Osteoblast (primary cell): ENCODE measurements around the gene MTR. TPM values are rescaled to one million over a fixed set of nuclear protein-coding genes. Genes with fewer than 3 reads are reported as not detected.
A peak's percentile ranks its signal among the peaks of the same experiment; 100 is the strongest.
"Not testable (repeated sequence)": the region's sequence is repeated elsewhere in the genome, so short reads cannot be mapped to it uniquely, and the experiment has no call there.

ENCODE experiments used
- DNase-seq: peaks from one replicate; pipeline ENCODE4 v3.0.0; 2011; ENCODE audit warnings: low spot score, mixed read lengths; ENCODE audit not compliant: insufficient read length; ENCODE audit errors: missing footprints
- H2AFZ ChIP-seq: 2 replicates; pipeline ENCODE4 v1.6.0; 2011; ENCODE audit warnings: mild to moderate bottlenecking, low read length
- H3K27ac ChIP-seq: 2 replicates; pipeline ENCODE4 v1.5.1; 2011; ENCODE audit warnings: mild to moderate bottlenecking, low read depth, low read length, moderate library complexity
- H3K27me3 ChIP-seq: 2 replicates; pipeline ENCODE4 v1.6.0; 2012; ENCODE audit warnings: mild to moderate bottlenecking, control low read depth, inconsistent platforms, low read length, moderate library complexity; ENCODE audit not compliant: insufficient read depth
- H3K36me3 ChIP-seq: 2 replicates; pipeline ENCODE4 v1.5.1; 2011; ENCODE audit warnings: mild to moderate bottlenecking, low read length, control low read depth, moderate library complexity; ENCODE audit not compliant: insufficient read depth
- H3K4me1 ChIP-seq: 2 replicates; pipeline ENCODE4 v1.5.1; 2011; ENCODE audit warnings: mild to moderate bottlenecking, low read length, control low read depth, moderate library complexity; ENCODE audit not compliant: insufficient read depth
- H3K4me2 ChIP-seq: 2 replicates; pipeline ENCODE4 v1.6.0; 2011; ENCODE audit warnings: mild to moderate bottlenecking, low read length; ENCODE audit not compliant: insufficient read depth
- H3K4me3 ChIP-seq: fragments of 200-600 bp; sonication (generic); 3 replicates; pipeline ENCODE4 v1.5.1; 2012; ENCODE audit warnings: mild to moderate bottlenecking, low read length, inconsistent platforms; ENCODE audit not compliant: insufficient read depth
- H3K79me2 ChIP-seq: 2 replicates; pipeline ENCODE4 v1.6.0; 2012; ENCODE audit warnings: mild to moderate bottlenecking, low read length, control low read depth, inconsistent platforms; ENCODE audit not compliant: insufficient read depth
- H3K9me3 ChIP-seq: 2 replicates; pipeline ENCODE4 v1.5.1; 2011; ENCODE audit warnings: low read depth, low read length, control low read depth
- H4K20me1 ChIP-seq: 2 replicates; pipeline ENCODE4 v1.6.0; 2012; ENCODE audit warnings: mild to moderate bottlenecking, low read length, control low read depth; ENCODE audit not compliant: insufficient read depth
- total RNA-seq: library from RNA; depleted of rRNA; stranded (reverse); fragments of >200 nt; gene quantifications from 2 replicates; pipeline ENCODE4 v1.2.3, GENCODE V29; 2012
- TF ChIP-seq, protein P1 (sequence below): IDR thresholded peaks from 2 replicates; pipeline ENCODE4 v1.5.1; 2011; ENCODE audit warnings: mild to moderate bottlenecking, low read depth, low read length, moderate library complexity; ENCODE audit errors: extremely low read depth

MTR gene
- total RNA-seq, 1 donor: 30.0 TPM

DNA sequence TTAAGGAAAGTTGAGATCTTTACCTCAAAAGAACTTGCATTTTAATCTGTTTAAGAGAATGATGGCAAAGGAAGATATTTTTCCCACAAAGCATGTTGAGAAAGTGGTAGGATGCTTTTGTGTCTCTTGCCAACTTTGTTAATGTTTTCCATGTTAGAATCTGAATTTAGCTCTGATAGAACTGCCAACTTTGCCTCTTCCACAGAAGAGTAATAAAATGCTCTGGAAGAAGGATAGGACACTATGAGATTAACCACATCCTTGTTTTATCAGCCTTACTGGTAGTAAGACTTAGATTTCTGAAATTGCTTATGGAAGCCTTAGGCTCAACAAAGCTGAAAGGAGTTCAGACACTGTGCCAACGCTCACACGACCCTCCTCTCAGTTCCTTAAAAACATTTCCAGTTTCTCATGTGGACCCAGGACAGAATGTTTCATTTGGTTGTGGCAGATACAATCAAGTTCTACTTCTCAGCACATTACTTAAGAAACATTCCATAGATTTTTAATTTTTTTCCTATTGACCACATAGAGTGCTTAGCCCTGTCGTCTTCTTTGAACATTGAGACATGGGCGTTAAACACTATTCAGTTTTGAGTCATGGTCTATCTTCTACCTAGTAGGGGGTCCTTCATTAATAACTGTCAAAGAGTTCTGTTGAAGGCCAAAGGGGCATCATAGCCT, 59.0 kb downstream of the MTR start:
- TF ChIP-seq, protein P1, sequence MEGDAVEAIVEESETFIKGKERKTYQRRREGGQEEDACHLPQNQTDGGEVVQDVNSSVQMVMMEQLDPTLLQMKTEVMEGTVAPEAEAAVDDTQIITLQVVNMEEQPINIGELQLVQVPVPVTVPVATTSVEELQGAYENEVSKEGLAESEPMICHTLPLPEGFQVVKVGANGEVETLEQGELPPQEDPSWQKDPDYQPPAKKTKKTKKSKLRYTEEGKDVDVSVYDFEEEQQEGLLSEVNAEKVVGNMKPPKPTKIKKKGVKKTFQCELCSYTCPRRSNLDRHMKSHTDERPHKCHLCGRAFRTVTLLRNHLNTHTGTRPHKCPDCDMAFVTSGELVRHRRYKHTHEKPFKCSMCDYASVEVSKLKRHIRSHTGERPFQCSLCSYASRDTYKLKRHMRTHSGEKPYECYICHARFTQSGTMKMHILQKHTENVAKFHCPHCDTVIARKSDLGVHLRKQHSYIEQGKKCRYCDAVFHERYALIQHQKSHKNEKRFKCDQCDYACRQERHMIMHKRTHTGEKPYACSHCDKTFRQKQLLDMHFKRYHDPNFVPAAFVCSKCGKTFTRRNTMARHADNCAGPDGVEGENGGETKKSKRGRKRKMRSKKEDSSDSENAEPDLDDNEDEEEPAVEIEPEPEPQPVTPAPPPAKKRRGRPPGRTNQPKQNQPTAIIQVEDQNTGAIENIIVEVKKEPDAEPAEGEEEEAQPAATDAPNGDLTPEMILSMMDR: no peak
- H3K27ac ChIP-seq: peak overlapping the region; percentile 47
- H3K4me3 ChIP-seq: no peak overlapping the region
- no peaks in the 10 kb centered on the region for H3K79me2 ChIP-seq
- peaks cover 14% of the 10 kb centered on the region for H3K4me1 ChIP-seq
- no peaks in the 10 kb centered on the region for H3K9me3 ChIP-seq
- H3K36me3 ChIP-seq: peaks cover 17% of the 10 kb centered on the region
- H4K20me1 ChIP-seq: no peaks in the 10 kb centered on the region
- H3K27me3 ChIP-seq: no peaks in the 10 kb centered on the region
- peak overlapping the region; percentile 24 for H3K4me2 ChIP-seq
- no peak overlapping the region for H2AFZ ChIP-seq
- no peak for DNase-seq

DNA sequence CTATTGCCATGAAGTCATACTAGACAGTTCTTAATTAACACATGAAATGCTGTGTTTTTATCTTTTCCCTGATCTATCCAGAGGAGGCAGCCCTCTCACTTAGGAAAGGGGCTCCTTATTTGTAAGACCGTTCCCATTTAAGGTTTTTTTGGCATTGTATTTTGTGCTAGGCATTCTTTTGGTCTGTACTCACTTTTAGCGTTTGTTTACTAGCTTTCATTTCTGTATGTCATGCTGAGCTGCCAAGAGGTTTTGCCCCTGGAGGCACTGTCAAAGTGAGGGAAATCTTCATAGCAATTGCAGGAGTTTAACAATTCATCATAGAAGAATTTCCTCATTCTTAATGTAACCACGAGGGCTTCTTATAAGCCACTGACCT, 59.5 kb downstream of the MTR start:
- Histone ChIP-seq H3K4me1 (peaks cover 14% of the 10 kb centered on the region), H3K4me3 (no peak overlapping the region), H3K27me3 (no peaks in the 10 kb centered on the region), H3K36me3 (peaks cover 17% of the 10 kb centered on the region), H4K20me1 (no peaks in the 10 kb centered on the region), H3K79me2 (no peaks in the 10 kb centered on the region), H3K27ac (peak overlapping the region; percentile 47), H3K4me2 (peak overlapping the region; percentile 24), H3K9me3 (no peaks in the 10 kb centered on the region), H2AFZ (no peak overlapping the region)
- DNase-seq: no peak
- TF ChIP-seq, protein P1: no peak

DNA sequence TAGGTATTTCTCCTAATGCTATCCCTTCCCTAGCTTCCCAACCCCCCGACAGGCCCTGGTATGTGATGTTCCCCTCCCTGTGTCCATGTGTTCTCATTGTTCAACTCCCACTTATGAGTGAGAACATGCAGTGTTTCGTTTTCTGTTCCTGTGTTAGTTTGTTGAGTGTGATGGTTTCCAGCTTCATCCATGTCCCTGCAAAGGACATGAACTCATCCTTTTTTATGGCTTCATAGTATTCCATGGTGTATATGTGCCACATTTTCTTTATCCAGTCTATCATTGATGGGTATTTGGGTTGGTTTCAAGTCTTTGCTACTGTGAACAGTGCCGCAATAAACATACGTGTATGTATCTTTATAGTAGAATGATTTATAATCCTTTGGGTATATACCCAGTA, 61.6 kb downstream of the MTR start:
- DNase-seq, H3K79me2 ChIP-seq: not testable (repeated sequence)

DNA sequence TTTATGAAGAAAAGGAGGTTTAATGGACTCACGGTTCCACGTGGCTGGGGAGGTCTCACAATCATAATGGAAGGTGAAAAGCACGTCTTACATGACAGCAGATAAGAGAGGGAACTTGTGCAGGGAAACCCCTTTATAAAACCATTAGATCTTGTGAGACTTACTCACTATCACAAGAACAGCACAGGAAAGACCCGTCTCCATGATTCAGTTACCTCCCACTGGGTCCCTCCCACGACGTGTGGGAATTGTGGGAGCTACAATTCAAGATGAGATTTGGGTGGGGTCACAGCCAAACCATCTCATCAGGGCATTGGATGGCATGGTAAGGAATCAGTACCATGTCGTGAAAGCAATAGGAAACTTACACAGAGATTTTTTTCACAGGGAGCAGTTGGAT, 63.1 kb downstream of the MTR start:
- Histone ChIP-seq H3K9me3 (no peaks in the 10 kb centered on the region), H3K36me3 (peaks cover 7% of the 10 kb centered on the region), H3K27ac (no peak overlapping the region)

More for the DNA sequence above, 61.6 kb downstream of the MTR start:
- H3K4me2 ChIP-seq, H3K4me3 ChIP-seq, H3K27ac ChIP-seq, H3K27me3 ChIP-seq, H2AFZ ChIP-seq, H3K36me3 ChIP-seq, H4K20me1 ChIP-seq, H3K9me3 ChIP-seq: not testable (repeated sequence)
- H3K4me1 ChIP-seq: peaks cover 15% of the 10 kb centered on the region

More for the DNA sequence above, 63.1 kb downstream of the MTR start:
- Histone ChIP-seq H3K4me3 (no peak overlapping the region), H3K4me2 (no peak overlapping the region), H3K27me3 (no peaks in the 10 kb centered on the region), H4K20me1 (no peaks in the 10 kb centered on the region), H3K79me2 (no peaks in the 10 kb centered on the region), H2AFZ (no peak overlapping the region), H3K4me1 (peaks cover 26% of the 10 kb centered on the region)
- DNase-seq: no peak
- TF ChIP-seq, protein P1: no peak
